Measurements from ENCODE around the gene OR4C45.
"Not testable (repeated sequence)": the region's sequence is repeated elsewhere in the genome, so short reads cannot be mapped to it uniquely, and the experiment has no call there.

The OR4C45 gene

GRCh38 chr11:50073113-50074105, 40.7 kb downstream of the OR4C45 start:
- no peaks in the 10 kb centered on the region for H3K27me3 ChIP-seq (ENCODE audit: control insufficient read depth in 5 of 5, insufficient read depth in 4 of 5, low read length in 5 of 5)
- H3K4me3 ChIP-seq (ENCODE audit: low read depth in 1 of 5, low read length in 5 of 5): no peak overlapping the region
- H3K9ac ChIP-seq (ENCODE audit: low read length in 5 of 5): no peak overlapping the region
- H3K4me1 ChIP-seq (ENCODE audit: control insufficient read depth in 5 of 5, insufficient read depth in 5 of 5, low read length in 5 of 5): no peaks in the 10 kb centered on the region
- peaks cover 0 to 35% (median 25%) of the 10 kb centered on the region in 5 donors for H3K9me3 ChIP-seq (ENCODE audit: control insufficient read depth in 5 of 5, low read length in 5 of 5)
- H3K36me3 ChIP-seq (ENCODE audit: control insufficient read depth in 5 of 5, insufficient read depth in 5 of 5, low read length in 5 of 5): no peaks in the 10 kb centered on the region
- H3K27ac ChIP-seq (ENCODE audit: low read depth, low read length): no peak overlapping the region

- Histone ChIP-seq H3K9me3 (ENCODE audit: control insufficient read depth in 5 of 5, low read length in 5 of 5) (peaks cover 0 to 39% (median 25%) of the 10 kb centered on the region in 5 donors), H3K27me3 (ENCODE audit: control insufficient read depth in 5 of 5, insufficient read depth in 4 of 5, low read length in 5 of 5) (no peaks in the 10 kb centered on the region), H3K4me3 (ENCODE audit: low read depth in 1 of 5, low read length in 5 of 5) (no peak overlapping the region), H3K9ac (ENCODE audit: low read length in 5 of 5) (no peak overlapping the region), H3K27ac (ENCODE audit: low read depth, low read length) (no peak overlapping the region), H3K36me3 (ENCODE audit: control insufficient read depth in 5 of 5, insufficient read depth in 5 of 5, low read length in 5 of 5) (no peaks in the 10 kb centered on the region), H3K4me1 (ENCODE audit: control insufficient read depth in 5 of 5, insufficient read depth in 5 of 5, low read length in 5 of 5) (no peaks in the 10 kb centered on the region)
These were observed 41.5 kb downstream of the OR4C45 start for GRCh38 chr11:50074161-50074560.

- peaks cover 0 to 35% (median 26%) of the 10 kb centered on the region in 5 donors for H3K9me3 ChIP-seq (ENCODE audit: control insufficient read depth in 5 of 5, low read length in 5 of 5)
These were observed 43.2 kb downstream of the OR4C45 start for GRCh38 chr11:50075856-50076255.

GRCh38 chr11:50077526-50077925, 44.9 kb downstream of the OR4C45 start:
- H3K27ac ChIP-seq (ENCODE audit: low read depth, low read length): no peak overlapping the region
- no peaks in the 10 kb centered on the region for H3K36me3 ChIP-seq (ENCODE audit: control insufficient read depth in 5 of 5, insufficient read depth in 5 of 5, low read length in 5 of 5)
- H3K9me3 ChIP-seq (ENCODE audit: control insufficient read depth in 5 of 5, low read length in 5 of 5): peaks cover 0 to 32% (median 26%) of the 10 kb centered on the region in 5 donors
- H3K27me3 ChIP-seq (ENCODE audit: control insufficient read depth in 5 of 5, insufficient read depth in 4 of 5, low read length in 5 of 5): no peaks in the 10 kb centered on the region
- no peak overlapping the region for H3K4me3 ChIP-seq (ENCODE audit: low read depth in 1 of 5, low read length in 5 of 5)
- no peaks in the 10 kb centered on the region for H3K4me1 ChIP-seq (ENCODE audit: control insufficient read depth in 5 of 5, insufficient read depth in 5 of 5, low read length in 5 of 5)
- no peak overlapping the region for H3K9ac ChIP-seq (ENCODE audit: low read length in 5 of 5)

More at GRCh38 chr11:50075856-50076255, 43.2 kb downstream of the OR4C45 start:
- Histone ChIP-seq H3K9ac (ENCODE audit: low read length in 5 of 5) (no peak overlapping the region), H3K27ac (ENCODE audit: low read depth, low read length) (no peak overlapping the region), H3K4me3 (ENCODE audit: low read depth in 1 of 5, low read length in 5 of 5) (no peak overlapping the region), H3K36me3 (ENCODE audit: control insufficient read depth in 5 of 5, insufficient read depth in 5 of 5, low read length in 5 of 5) (no peaks in the 10 kb centered on the region), H3K27me3 (ENCODE audit: control insufficient read depth in 5 of 5, insufficient read depth in 4 of 5, low read length in 5 of 5) (no peaks in the 10 kb centered on the region), H3K4me1 (ENCODE audit: control insufficient read depth in 5 of 5, insufficient read depth in 5 of 5, low read length in 5 of 5) (no peaks in the 10 kb centered on the region)

- no peak overlapping the region for H3K9ac ChIP-seq (ENCODE audit: low read length in 5 of 5)
- H3K27me3 ChIP-seq (ENCODE audit: control insufficient read depth in 5 of 5, insufficient read depth in 4 of 5, low read length in 5 of 5): no peaks in the 10 kb centered on the region
- H3K36me3 ChIP-seq (ENCODE audit: control insufficient read depth in 5 of 5, insufficient read depth in 5 of 5, low read length in 5 of 5): no peaks in the 10 kb centered on the region
- H3K4me3 ChIP-seq (ENCODE audit: low read depth in 1 of 5, low read length in 5 of 5): no peak overlapping the region
- H3K4me1 ChIP-seq (ENCODE audit: control insufficient read depth in 5 of 5, insufficient read depth in 5 of 5, low read length in 5 of 5): no peaks in the 10 kb centered on the region
- H3K27ac ChIP-seq (ENCODE audit: low read depth, low read length): no peak overlapping the region
- H3K9me3 ChIP-seq (ENCODE audit: control insufficient read depth in 5 of 5, low read length in 5 of 5): peaks cover 0 to 32% (median 26%) of the 10 kb centered on the region in 5 donors
These were observed 45.3 kb downstream of the OR4C45 start for GRCh38 chr11:50078001-50078400.

GRCh38 chr11:50078946-50079345, 46.3 kb downstream of the OR4C45 start:
- H3K9me3 ChIP-seq (ENCODE audit: control insufficient read depth in 5 of 5, low read length in 5 of 5): peaks cover 0 to 29% (median 26%) of the 10 kb centered on the region in 5 donors
- H3K4me1 ChIP-seq (ENCODE audit: control insufficient read depth in 5 of 5, insufficient read depth in 5 of 5, low read length in 5 of 5); H3K9ac ChIP-seq (ENCODE audit: low read length in 5 of 5); H3K27me3 ChIP-seq (ENCODE audit: control insufficient read depth in 5 of 5, insufficient read depth in 4 of 5, low read length in 5 of 5); H3K4me3 ChIP-seq (ENCODE audit: low read depth in 1 of 5, low read length in 5 of 5); H3K36me3 ChIP-seq (ENCODE audit: control insufficient read depth in 5 of 5, insufficient read depth in 5 of 5, low read length in 5 of 5); H3K27ac ChIP-seq (ENCODE audit: low read depth, low read length): not testable (repeated sequence)

- Histone ChIP-seq H3K4me3 (ENCODE audit: low read depth in 1 of 5, low read length in 5 of 5) (no peak overlapping the region), H3K9ac (ENCODE audit: low read length in 5 of 5) (no peak overlapping the region), H3K4me1 (ENCODE audit: control insufficient read depth in 5 of 5, insufficient read depth in 5 of 5, low read length in 5 of 5) (no peaks in the 10 kb centered on the region), H3K27me3 (ENCODE audit: control insufficient read depth in 5 of 5, insufficient read depth in 4 of 5, low read length in 5 of 5) (no peaks in the 10 kb centered on the region), H3K27ac (ENCODE audit: low read depth, low read length) (no peak overlapping the region), H3K36me3 (ENCODE audit: control insufficient read depth in 5 of 5, insufficient read depth in 5 of 5, low read length in 5 of 5) (no peaks in the 10 kb centered on the region), H3K9me3 (ENCODE audit: control insufficient read depth in 5 of 5, low read length in 5 of 5) (peaks cover 0 to 29% (median 18%) of the 10 kb centered on the region in 5 donors)
These were observed 47.6 kb downstream of the OR4C45 start for GRCh38 chr11:50080256-50080655.

Measured in subcutaneous abdominal adipose tissue (tissue), 5 donors.